ENCODE data around the gene NKX6-1.

- peak; percentile 53; the same call in 1 of the 2 replicates for TF ChIP-seq CTCF (IDR thresholded peaks at IDR 0.05)
- TF ChIP-seq REST (IDR thresholded peaks at IDR 0.05; ENCODE audit: insufficient read depth in 1 of 2, low read depth in 2 of 2, low read length in 1 of 2) = no peak
Observed at GRCh38 chr4:84451546-84451945, 47.5 kb downstream of the NKX6-1 start.

All from Panc1 (cell line).